ENCODE measurements around the gene KRTAP10-3. TPM values are rescaled to one million over a fixed set of nuclear protein-coding genes. Genes with fewer than 3 reads are reported as not detected.

Gene KRTAP10-3
- total and polyA plus RNA-seq, 9 of the 15 experiments (the other 6 are each of a cell fraction or from before 2014, with no cell fraction given), result not detected

GRCh38 chr21:44598061-44598460, 39.5 kb upstream of the KRTAP10-3 start (continued):
- TF ChIP-seq CBX1 (IDR thresholded peaks at IDR 0.05; ENCODE audit: low read depth) (no peak), ATF4 (CRISPR knock-in tag; IDR thresholded peaks at IDR 0.05) (no peak), NR3C1 (CRISPR knock-in tag; IDR thresholded peaks at IDR 0.05) (no peak), EP400 (IDR thresholded peaks at IDR 0.05) (no peak), SRSF7 (optimal IDR thresholded peaks at IDR 0.05; ENCODE audit: low read depth, low read length) (no peak), SMC3 (conservative IDR thresholded peaks at IDR 0.05; ENCODE audit: insufficient read depth, low read depth, low read length) (no peak), FOXA3 (CRISPR knock-in tag; conservative IDR thresholded peaks at IDR 0.05 in 1 of 2, IDR thresholded peaks at IDR 0.05 in 1 of 2) (no peak), ZNF561 (CRISPR knock-in tag; conservative IDR thresholded peaks at IDR 0.05) (no peak)
- TF ChIP-seq, protein P1, sequence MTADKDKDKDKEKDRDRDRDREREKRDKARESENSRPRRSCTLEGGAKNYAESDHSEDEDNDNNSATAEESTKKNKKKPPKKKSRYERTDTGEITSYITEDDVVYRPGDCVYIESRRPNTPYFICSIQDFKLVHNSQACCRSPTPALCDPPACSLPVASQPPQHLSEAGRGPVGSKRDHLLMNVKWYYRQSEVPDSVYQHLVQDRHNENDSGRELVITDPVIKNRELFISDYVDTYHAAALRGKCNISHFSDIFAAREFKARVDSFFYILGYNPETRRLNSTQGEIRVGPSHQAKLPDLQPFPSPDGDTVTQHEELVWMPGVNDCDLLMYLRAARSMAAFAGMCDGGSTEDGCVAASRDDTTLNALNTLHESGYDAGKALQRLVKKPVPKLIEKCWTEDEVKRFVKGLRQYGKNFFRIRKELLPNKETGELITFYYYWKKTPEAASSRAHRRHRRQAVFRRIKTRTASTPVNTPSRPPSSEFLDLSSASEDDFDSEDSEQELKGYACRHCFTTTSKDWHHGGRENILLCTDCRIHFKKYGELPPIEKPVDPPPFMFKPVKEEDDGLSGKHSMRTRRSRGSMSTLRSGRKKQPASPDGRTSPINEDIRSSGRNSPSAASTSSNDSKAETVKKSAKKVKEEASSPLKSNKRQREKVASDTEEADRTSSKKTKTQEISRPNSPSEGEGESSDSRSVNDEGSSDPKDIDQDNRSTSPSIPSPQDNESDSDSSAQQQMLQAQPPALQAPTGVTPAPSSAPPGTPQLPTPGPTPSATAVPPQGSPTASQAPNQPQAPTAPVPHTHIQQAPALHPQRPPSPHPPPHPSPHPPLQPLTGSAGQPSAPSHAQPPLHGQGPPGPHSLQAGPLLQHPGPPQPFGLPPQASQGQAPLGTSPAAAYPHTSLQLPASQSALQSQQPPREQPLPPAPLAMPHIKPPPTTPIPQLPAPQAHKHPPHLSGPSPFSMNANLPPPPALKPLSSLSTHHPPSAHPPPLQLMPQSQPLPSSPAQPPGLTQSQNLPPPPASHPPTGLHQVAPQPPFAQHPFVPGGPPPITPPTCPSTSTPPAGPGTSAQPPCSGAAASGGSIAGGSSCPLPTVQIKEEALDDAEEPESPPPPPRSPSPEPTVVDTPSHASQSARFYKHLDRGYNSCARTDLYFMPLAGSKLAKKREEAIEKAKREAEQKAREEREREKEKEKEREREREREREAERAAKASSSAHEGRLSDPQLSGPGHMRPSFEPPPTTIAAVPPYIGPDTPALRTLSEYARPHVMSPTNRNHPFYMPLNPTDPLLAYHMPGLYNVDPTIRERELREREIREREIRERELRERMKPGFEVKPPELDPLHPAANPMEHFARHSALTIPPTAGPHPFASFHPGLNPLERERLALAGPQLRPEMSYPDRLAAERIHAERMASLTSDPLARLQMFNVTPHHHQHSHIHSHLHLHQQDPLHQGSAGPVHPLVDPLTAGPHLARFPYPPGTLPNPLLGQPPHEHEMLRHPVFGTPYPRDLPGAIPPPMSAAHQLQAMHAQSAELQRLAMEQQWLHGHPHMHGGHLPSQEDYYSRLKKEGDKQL (CRISPR knock-in tag; IDR thresholded peaks at IDR 0.05; ENCODE audit: borderline replicate concordance), result no peak
